ENCODE measurements around the gene AEBP1.

The AEBP1 gene

GRCh38 chr7:44161371-44161770, 57.2 kb downstream of the AEBP1 start:
- no peaks in the 10 kb centered on the region; the same call in 1 of the 2 replicates for H4K20me1 ChIP-seq (ENCODE audit: insufficient read depth, low read length)
- ATAC-seq (ENCODE audit: insufficient read depth, low read depth) (no peak), DNase-seq (no peak)
- no peak overlapping the region for H2AFZ ChIP-seq (ENCODE audit: low read depth, low read length)
- no peak overlapping the region for H3K27ac ChIP-seq (ENCODE audit: low read length)
- H3K79me2 ChIP-seq (ENCODE audit: insufficient read depth, low read length): no peaks in the 10 kb centered on the region
- no peaks in the 10 kb centered on the region for H3K27me3 ChIP-seq (ENCODE audit: insufficient read depth, low read length, poor library complexity)
- H3K4me3 ChIP-seq (ENCODE audit: low read depth in 1 of 2, low read length in 2 of 2): no peak overlapping the region
- H3K9ac ChIP-seq (ENCODE audit: low read depth, low read length): no peak overlapping the region
- H3K4me2 ChIP-seq (ENCODE audit: insufficient read depth, low read length): no peak overlapping the region
- no peak for TF ChIP-seq CTCF (IDR thresholded peaks at IDR 0.05; ENCODE audit: borderline replicate concordance, extremely low read depth, low read length, poor library complexity, severe bottlenecking)
- no peak for TF ChIP-seq EZH2 (IDR thresholded peaks at IDR 0.05; ENCODE audit: borderline replicate concordance, low read depth, low read length, severe bottlenecking)
- H3K4me1 ChIP-seq (ENCODE audit: insufficient read depth, low read length): no peaks in the 10 kb centered on the region
- H3K36me3 ChIP-seq (ENCODE audit: insufficient read depth, low read length): no peaks in the 10 kb centered on the region
- no peaks in the 10 kb centered on the region for H3K9me3 ChIP-seq (ENCODE audit: insufficient read depth, low read length, severe bottlenecking)

- no peaks in the 10 kb centered on the region for H3K4me1 ChIP-seq (ENCODE audit: insufficient read depth, low read length)
- no peaks in the 10 kb centered on the region for H3K27me3 ChIP-seq (ENCODE audit: insufficient read depth, low read length, poor library complexity)
- DNase-seq (no peak), ATAC-seq (ENCODE audit: insufficient read depth, low read depth) (no peak)
- no peaks in the 10 kb centered on the region for H3K36me3 ChIP-seq (ENCODE audit: insufficient read depth, low read length)
- no peaks in the 10 kb centered on the region for H3K9me3 ChIP-seq (ENCODE audit: insufficient read depth, low read length, severe bottlenecking)
- H3K4me2 ChIP-seq (ENCODE audit: insufficient read depth, low read length): no peak overlapping the region
- no peak for TF ChIP-seq CTCF (IDR thresholded peaks at IDR 0.05; ENCODE audit: borderline replicate concordance, extremely low read depth, low read length, poor library complexity, severe bottlenecking)
- no peak for TF ChIP-seq EZH2 (IDR thresholded peaks at IDR 0.05; ENCODE audit: borderline replicate concordance, low read depth, low read length, severe bottlenecking)
- no peak overlapping the region for H3K9ac ChIP-seq (ENCODE audit: low read depth, low read length)
- no peak overlapping the region for H3K27ac ChIP-seq (ENCODE audit: low read length)
- no peak overlapping the region for H3K4me3 ChIP-seq (ENCODE audit: low read depth in 1 of 2, low read length in 2 of 2)
- no peaks in the 10 kb centered on the region for H3K79me2 ChIP-seq (ENCODE audit: insufficient read depth, low read length)
- H4K20me1 ChIP-seq (ENCODE audit: insufficient read depth, low read length): no peaks in the 10 kb centered on the region; the same call in 1 of the 2 replicates
- no peak overlapping the region for H2AFZ ChIP-seq (ENCODE audit: low read depth, low read length)
These were observed 58.0 kb downstream of the AEBP1 start for GRCh38 chr7:44162179-44162578.

- H3K9me3 ChIP-seq (ENCODE audit: insufficient read depth, low read length, severe bottlenecking): no peaks in the 10 kb centered on the region
- H3K4me1 ChIP-seq (ENCODE audit: insufficient read depth, low read length): peaks cover 2% of the 10 kb centered on the region; the same call in 1 of the 2 replicates
- TF ChIP-seq CTCF (IDR thresholded peaks at IDR 0.05; ENCODE audit: borderline replicate concordance, extremely low read depth, low read length, poor library complexity, severe bottlenecking): no peak
- TF ChIP-seq EZH2 (IDR thresholded peaks at IDR 0.05; ENCODE audit: borderline replicate concordance, low read depth, low read length, severe bottlenecking): no peak
- H3K36me3 ChIP-seq (ENCODE audit: insufficient read depth, low read length): no peaks in the 10 kb centered on the region
- no peak overlapping the region for H2AFZ ChIP-seq (ENCODE audit: low read depth, low read length)
- DNase-seq (no peak), ATAC-seq (ENCODE audit: insufficient read depth, low read depth) (no peak)
- H3K27me3 ChIP-seq (ENCODE audit: insufficient read depth, low read length, poor library complexity): no peaks in the 10 kb centered on the region
- no peaks in the 10 kb centered on the region; the same call in 1 of the 2 replicates for H4K20me1 ChIP-seq (ENCODE audit: insufficient read depth, low read length)
- no peak overlapping the region for H3K27ac ChIP-seq (ENCODE audit: low read length)
- no peak overlapping the region for H3K9ac ChIP-seq (ENCODE audit: low read depth, low read length)
- no peak overlapping the region for H3K4me3 ChIP-seq (ENCODE audit: low read depth in 1 of 2, low read length in 2 of 2)
- H3K79me2 ChIP-seq (ENCODE audit: insufficient read depth, low read length): no peaks in the 10 kb centered on the region
- no peak overlapping the region for H3K4me2 ChIP-seq (ENCODE audit: insufficient read depth, low read length)
These were observed 58.7 kb downstream of the AEBP1 start for GRCh38 chr7:44162785-44163395.

All from DND-41 (cell line).